Measurements from ENCODE around the gene PGLYRP2. TPM values are rescaled to one million over a fixed set of nuclear protein-coding genes. Genes with fewer than 3 reads are reported as not detected.

Gene PGLYRP2
- total RNA-seq, 1 donor from 2014 or later = not detected

- peak overlapping the region; percentile 1 for H3K27ac Mint-ChIP-seq (ENCODE audit: unreplicated experiment)
- no peak overlapping the region for H2AFZ ChIP-seq (ENCODE audit: low read depth, low read length)
- H3K4me1 ChIP-seq (ENCODE audit: insufficient read depth, low read length) = peaks cover 6% of the 10 kb centered on the region
- no peaks in the 10 kb centered on the region for H3K4me1 Mint-ChIP-seq (ENCODE audit: low read depth, unreplicated experiment)
- H3K27me3 ChIP-seq (ENCODE audit: insufficient read depth, low read length) = no peaks in the 10 kb centered on the region
- no peak for DNase-seq (ENCODE audit: low read depth)
- no peaks in the 10 kb centered on the region for H4K20me1 ChIP-seq (ENCODE audit: insufficient read depth, low read length)
- H3K4me3 ChIP-seq (ENCODE audit: insufficient read depth, low read depth, low read length) = no peak overlapping the region
- H3K9me3 ChIP-seq (ENCODE audit: insufficient read depth, low read depth, low read length) = no peaks in the 10 kb centered on the region
- peak overlapping the region; percentile 84 for H3K4me2 ChIP-seq (ENCODE audit: low read length)
- TF ChIP-seq CTCF (IDR thresholded peaks at IDR 0.05; ENCODE audit: insufficient read depth, low read depth, low read length) (no peak), EZH2 (IDR thresholded peaks at IDR 0.05; ENCODE audit: insufficient read depth, low read length) (no peak)
- H3K79me2 ChIP-seq (ENCODE audit: insufficient read depth, low read length) = no peaks in the 10 kb centered on the region
- H3K4me3 Mint-ChIP-seq (ENCODE audit: unreplicated experiment) = peak overlapping the region; percentile 84
- FAIRE-seq = no peak
- H3K27me3 Mint-ChIP-seq (ENCODE audit: low read depth, unreplicated experiment) = peaks cover 6% of the 10 kb centered on the region
- no peaks in the 10 kb centered on the region for H3K9me3 Mint-ChIP-seq (ENCODE audit: unreplicated experiment)
- no peak overlapping the region for H3K27ac ChIP-seq (ENCODE audit: low read depth, low read length)
- H3K9ac ChIP-seq (ENCODE audit: low read length) = no peak overlapping the region
- peaks cover 16% of the 10 kb centered on the region for H3K36me3 Mint-ChIP-seq (ENCODE audit: low read depth, unreplicated experiment)
- no peaks in the 10 kb centered on the region for H3K36me3 ChIP-seq (ENCODE audit: insufficient read depth, low read length)
Measured at GRCh38 chr19:15448044-15448777, 31.1 kb downstream of the PGLYRP2 start.

GRCh38 chr19:15447057-15447456 is 32.2 kb downstream of the PGLYRP2 start:
- no peak for FAIRE-seq
- Mint-ChIP-seq H3K27ac (ENCODE audit: unreplicated experiment) (no peak overlapping the region), H3K36me3 (ENCODE audit: low read depth, unreplicated experiment) (peaks cover 16% of the 10 kb centered on the region), H3K4me1 (ENCODE audit: low read depth, unreplicated experiment) (no peaks in the 10 kb centered on the region), H3K27me3 (ENCODE audit: low read depth, unreplicated experiment) (peaks cover 4% of the 10 kb centered on the region), H3K4me3 (ENCODE audit: unreplicated experiment) (no peak overlapping the region), H3K9me3 (ENCODE audit: unreplicated experiment) (no peaks in the 10 kb centered on the region)
- Histone ChIP-seq H3K4me2 (ENCODE audit: low read length) (no peak overlapping the region), H3K4me3 (ENCODE audit: insufficient read depth, low read depth, low read length) (no peak overlapping the region), H2AFZ (ENCODE audit: low read depth, low read length) (no peak overlapping the region), H3K27ac (ENCODE audit: low read depth, low read length) (no peak overlapping the region), H3K79me2 (ENCODE audit: insufficient read depth, low read length) (no peaks in the 10 kb centered on the region), H4K20me1 (ENCODE audit: insufficient read depth, low read length) (no peaks in the 10 kb centered on the region), H3K36me3 (ENCODE audit: insufficient read depth, low read length) (no peaks in the 10 kb centered on the region), H3K9ac (ENCODE audit: low read length) (no peak overlapping the region), H3K4me1 (ENCODE audit: insufficient read depth, low read length) (no peaks in the 10 kb centered on the region), H3K9me3 (ENCODE audit: insufficient read depth, low read depth, low read length) (no peaks in the 10 kb centered on the region), H3K27me3 (ENCODE audit: insufficient read depth, low read length) (no peaks in the 10 kb centered on the region)
- TF ChIP-seq CTCF (IDR thresholded peaks at IDR 0.05; ENCODE audit: insufficient read depth, low read depth, low read length) (no peak), EZH2 (IDR thresholded peaks at IDR 0.05; ENCODE audit: insufficient read depth, low read length) (no peak)
- no peak for DNase-seq (ENCODE audit: low read depth)

GRCh38 chr19:15445807-15446376 is 33.4 kb downstream of the PGLYRP2 start:
- Histone ChIP-seq H2AFZ (ENCODE audit: low read depth, low read length) (no peak overlapping the region), H3K4me2 (ENCODE audit: low read length) (no peak overlapping the region), H3K27ac (ENCODE audit: low read depth, low read length) (no peak overlapping the region), H3K36me3 (ENCODE audit: insufficient read depth, low read length) (no peaks in the 10 kb centered on the region), H3K27me3 (ENCODE audit: insufficient read depth, low read length) (no peaks in the 10 kb centered on the region), H3K4me3 (ENCODE audit: insufficient read depth, low read depth, low read length) (no peak overlapping the region), H3K4me1 (ENCODE audit: insufficient read depth, low read length) (no peaks in the 10 kb centered on the region), H3K9ac (ENCODE audit: low read length) (no peak overlapping the region), H3K79me2 (ENCODE audit: insufficient read depth, low read length) (no peaks in the 10 kb centered on the region), H4K20me1 (ENCODE audit: insufficient read depth, low read length) (no peaks in the 10 kb centered on the region), H3K9me3 (ENCODE audit: insufficient read depth, low read depth, low read length) (no peaks in the 10 kb centered on the region)
- Mint-ChIP-seq H3K27ac (ENCODE audit: unreplicated experiment) (no peak overlapping the region), H3K9me3 (ENCODE audit: unreplicated experiment) (no peaks in the 10 kb centered on the region), H3K27me3 (ENCODE audit: low read depth, unreplicated experiment) (no peaks in the 10 kb centered on the region), H3K4me1 (ENCODE audit: low read depth, unreplicated experiment) (no peaks in the 10 kb centered on the region), H3K4me3 (ENCODE audit: unreplicated experiment) (no peak overlapping the region), H3K36me3 (ENCODE audit: low read depth, unreplicated experiment) (peaks cover 16% of the 10 kb centered on the region)
- DNase-seq (ENCODE audit: low read depth) = no peak
- FAIRE-seq = no peak
- TF ChIP-seq CTCF (IDR thresholded peaks at IDR 0.05; ENCODE audit: insufficient read depth, low read depth, low read length) (no peak), EZH2 (IDR thresholded peaks at IDR 0.05; ENCODE audit: insufficient read depth, low read length) (no peak)
